ENCODE measurements around the gene INKA2. TPM values are rescaled to one million over a fixed set of nuclear protein-coding genes. Genes with fewer than 3 reads are reported as not detected.
A peak's percentile ranks its signal among the peaks of the same experiment; 100 is the strongest.

The INKA2 gene
- total and polyA plus RNA-seq, 3 donors from 2014 or later = 6.7 to 8.5 (median 8.3) TPM

GRCh38 chr1:111735858-111736544 is 3.2 kb downstream of the INKA2 start:
- Histone ChIP-seq H3K27me3 (no peaks in the 10 kb centered on the region), H3K4me3 (no peak overlapping the region), H3K9me3 (no peaks in the 10 kb centered on the region), H3K36me3 (ENCODE audit: low read depth, missing control alignments) (no peaks in the 10 kb centered on the region), H3K4me1 (peaks cover 32% of the 10 kb centered on the region), H3K27ac (peak overlapping the region; percentile 1 to 90)
- intact Hi-C loops (cut with DNase I; ENCODE audit: low total_unique reads) = no loop called here
- no peak for TF ChIP-seq POLR2A (IDR thresholded peaks at IDR 0.05)
- TF ChIP-seq CTCF (IDR thresholded peaks at IDR 0.05) = no peak
- no peak for DNase-seq
- WGBS, 2 donors = 33% methylated on average over 8 of the region's 8 CpGs

- intact Hi-C loops (cut with DNase I; ENCODE audit: low total_unique reads) = no loop called here
- H3K27me3 ChIP-seq = no peaks in the 10 kb centered on the region
- TF ChIP-seq POLR2A (IDR thresholded peaks at IDR 0.05) = no peak
- TF ChIP-seq CTCF (IDR thresholded peaks at IDR 0.05) = no peak
- H3K4me3 ChIP-seq = no peak overlapping the region
- peak overlapping the region in 1 of 2 donors; percentile 1 for H3K27ac ChIP-seq
- WGBS, 2 donors = 92 to 93% methylated on average over 4 of the region's 4 CpGs
- H3K36me3 ChIP-seq (ENCODE audit: low read depth, missing control alignments) = no peaks in the 10 kb centered on the region
- DNase-seq = no peak
- peaks cover 37% of the 10 kb centered on the region for H3K4me1 ChIP-seq
- H3K9me3 ChIP-seq = no peaks in the 10 kb centered on the region
These were observed 3.9 kb downstream of the INKA2 start for GRCh38 chr1:111735321-111735720.

GRCh38 chr1:111734856-111735255 is 4.3 kb downstream of the INKA2 start:
- Histone ChIP-seq H3K36me3 (ENCODE audit: low read depth, missing control alignments) (no peaks in the 10 kb centered on the region), H3K4me3 (no peak overlapping the region), H3K27me3 (no peaks in the 10 kb centered on the region), H3K4me1 (peaks cover 42% of the 10 kb centered on the region), H3K9me3 (no peaks in the 10 kb centered on the region), H3K27ac (no peak overlapping the region)
- DNase-seq = no peak
- 83 to 88% methylated on average over 3 of the region's 3 CpGs for WGBS, 2 donors
- intact Hi-C loops (cut with DNase I; ENCODE audit: low total_unique reads) = no loop called here
- TF ChIP-seq CTCF (IDR thresholded peaks at IDR 0.05) (no peak), POLR2A (IDR thresholded peaks at IDR 0.05) (no peak)

GRCh38 chr1:111734426-111734825 is 4.8 kb downstream of the INKA2 start:
- H3K9me3 ChIP-seq = no peaks in the 10 kb centered on the region
- no peak for DNase-seq
- H3K27me3 ChIP-seq = no peaks in the 10 kb centered on the region
- intact Hi-C loops (cut with DNase I; ENCODE audit: low total_unique reads) = no loop called here
- H3K4me1 ChIP-seq = peaks cover 45% of the 10 kb centered on the region
- H3K4me3 ChIP-seq = no peak overlapping the region
- 72 to 85% methylated on average over 3 of the region's 3 CpGs for WGBS, 2 donors
- no peaks in the 10 kb centered on the region for H3K36me3 ChIP-seq (ENCODE audit: low read depth, missing control alignments)
- no peak overlapping the region for H3K27ac ChIP-seq
- TF ChIP-seq POLR2A (IDR thresholded peaks at IDR 0.05) = no peak
- no peak for TF ChIP-seq CTCF (IDR thresholded peaks at IDR 0.05)

- WGBS, 2 donors = 86 to 93% methylated on average over 5 of the region's 5 CpGs
- peaks cover 48% of the 10 kb centered on the region for H3K4me1 ChIP-seq
- intact Hi-C loops (cut with DNase I; ENCODE audit: low total_unique reads) = no loop called here
These were observed 5.2 kb downstream of the INKA2 start for GRCh38 chr1:111733992-111734341.

More at GRCh38 chr1:111733992-111734341, 5.2 kb downstream of the INKA2 start:
- Histone ChIP-seq H3K27ac (no peak overlapping the region), H3K4me3 (no peak overlapping the region), H3K9me3 (no peaks in the 10 kb centered on the region), H3K27me3 (no peaks in the 10 kb centered on the region), H3K36me3 (ENCODE audit: low read depth, missing control alignments) (no peaks in the 10 kb centered on the region)
- no peak for DNase-seq
- no peak for TF ChIP-seq POLR2A (IDR thresholded peaks at IDR 0.05)
- no peak for TF ChIP-seq CTCF (IDR thresholded peaks at IDR 0.05)
